Raji (cell line): ENCODE data around the gene HDAC10.

Experiments
- POLR2A ChIP-seq: IDR thresholded peaks from 2 replicates; pipeline ENCODE4 v1.6.1; 2011; ENCODE audit warnings: low read depth, low read length, control low read depth; ENCODE audit not compliant: insufficient read depth

HDAC10 gene

DNA sequence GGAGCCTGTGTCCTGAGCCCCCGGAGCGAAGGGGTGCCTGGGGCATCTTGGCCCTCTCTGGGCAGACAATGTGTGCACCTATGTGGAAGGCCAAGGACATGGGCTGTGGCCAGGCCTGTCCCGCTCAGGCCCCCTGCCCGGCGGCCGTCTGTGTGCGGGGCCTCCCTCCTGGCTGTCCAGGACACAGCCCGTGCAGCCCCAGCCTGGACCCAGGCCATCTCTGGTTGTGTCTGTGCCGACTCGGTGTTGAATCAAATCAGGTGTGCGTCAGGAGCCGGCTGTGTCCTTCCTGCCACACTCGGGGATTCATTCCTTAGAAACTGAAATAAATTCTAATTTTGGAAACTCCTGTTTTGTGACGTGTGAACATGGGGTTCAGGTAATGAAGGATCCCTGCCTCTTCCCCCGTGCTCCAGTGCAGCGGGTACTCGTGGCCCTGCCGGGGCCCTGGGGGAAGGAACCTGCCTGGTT is 51.8 kb downstream of the HDAC10 start:
- no peak for TF ChIP-seq POLR2A

DNA sequence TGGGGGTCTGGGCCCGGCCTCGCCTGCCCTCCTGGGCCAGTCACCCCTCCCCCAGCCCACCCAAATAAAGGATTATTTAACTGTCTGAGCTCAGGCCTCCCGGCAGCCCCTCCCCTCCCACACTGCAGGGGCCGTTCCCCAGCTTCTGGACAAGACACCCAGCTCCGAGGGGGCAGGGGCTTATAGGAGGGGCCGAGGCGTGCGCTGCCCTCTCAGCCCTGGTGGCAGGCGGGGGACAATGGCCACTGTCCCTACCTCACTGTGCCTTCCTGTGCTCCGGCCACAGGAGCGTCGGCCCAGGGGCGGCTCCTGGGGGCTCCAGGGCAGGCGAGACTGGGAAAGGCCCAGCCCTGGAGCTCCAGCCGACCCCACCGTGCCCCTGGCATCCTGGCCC is 52.4 kb downstream of the HDAC10 start:
- no peak for TF ChIP-seq POLR2A

DNA sequence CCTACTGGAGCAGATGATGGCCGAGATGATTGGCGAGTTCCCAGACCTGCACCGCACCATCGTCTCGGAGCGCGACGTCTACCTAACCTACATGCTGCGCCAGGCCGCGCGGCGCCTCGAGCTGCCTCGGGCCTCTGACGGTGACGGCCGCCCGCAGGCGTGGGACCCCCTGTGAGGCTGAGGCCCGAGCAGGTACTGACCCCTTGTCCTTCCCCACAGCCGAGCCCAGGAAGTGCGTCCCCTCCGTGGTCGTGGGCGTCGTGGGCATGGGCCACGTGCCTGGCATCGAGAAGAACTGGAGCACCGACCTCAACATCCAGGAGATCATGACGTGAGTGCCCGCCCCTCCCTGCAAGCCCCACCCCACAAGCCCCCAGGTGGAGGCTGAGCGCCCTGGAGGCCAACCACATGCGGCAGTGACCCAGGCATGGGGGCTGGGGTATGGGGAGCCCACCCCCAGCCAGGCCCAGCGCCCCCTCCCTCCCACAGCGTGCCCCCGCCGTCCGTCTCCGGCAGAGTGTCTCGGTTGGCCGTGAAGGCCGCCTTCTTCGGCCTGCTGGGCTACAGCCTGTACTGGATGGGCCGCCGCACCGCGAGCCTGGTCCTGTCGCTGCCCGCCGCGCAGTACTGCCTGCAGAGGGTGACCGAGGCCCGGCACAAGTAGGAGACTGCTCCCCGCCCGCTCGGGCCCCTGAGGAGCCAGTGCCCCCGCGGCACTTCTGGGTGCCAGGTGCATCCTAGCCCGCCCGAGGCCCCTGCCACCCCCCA is 53.0 kb downstream of the HDAC10 start:
- TF ChIP-seq POLR2A, result no peak

DNA sequence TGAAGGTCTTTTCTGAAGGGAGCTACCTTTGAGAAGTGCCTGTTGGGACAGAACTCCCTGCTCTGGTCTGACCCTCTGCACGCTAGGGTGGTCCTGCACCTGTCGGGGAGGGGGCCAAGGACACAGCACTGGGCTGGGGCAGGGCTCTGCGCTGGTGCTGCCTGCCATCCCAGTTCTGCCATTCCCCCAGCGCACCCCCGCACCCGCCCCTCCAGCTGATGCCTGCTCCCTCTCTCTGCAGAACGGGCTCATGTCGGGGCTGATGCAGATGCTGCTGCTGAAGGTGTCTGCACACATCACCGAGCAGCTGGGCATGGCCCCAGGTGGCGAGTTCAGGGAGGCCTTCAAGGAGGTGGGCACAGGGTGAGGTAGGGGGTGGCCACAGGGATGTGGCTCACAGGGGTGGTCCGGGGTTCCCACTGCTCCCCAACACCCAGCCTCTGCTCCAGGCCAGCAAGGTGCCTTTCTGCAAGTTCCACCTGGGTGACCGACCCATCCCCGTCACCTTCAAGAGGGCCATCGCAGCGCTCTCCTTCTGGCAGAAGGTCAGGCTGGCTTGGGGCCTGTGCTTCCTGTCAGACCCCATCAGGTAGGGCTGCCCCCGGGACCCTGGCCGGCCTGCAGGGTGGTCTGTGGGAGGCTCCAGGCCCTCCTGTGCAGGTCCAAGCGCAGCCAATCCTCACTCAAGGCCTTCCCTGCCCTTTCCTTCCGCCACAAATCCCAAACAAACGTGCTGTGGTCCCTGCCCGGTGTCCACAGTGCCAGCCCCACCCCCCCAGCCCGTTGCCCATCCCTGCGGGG is 53.9 kb downstream of the HDAC10 start:
- no peak for TF ChIP-seq POLR2A

DNA sequence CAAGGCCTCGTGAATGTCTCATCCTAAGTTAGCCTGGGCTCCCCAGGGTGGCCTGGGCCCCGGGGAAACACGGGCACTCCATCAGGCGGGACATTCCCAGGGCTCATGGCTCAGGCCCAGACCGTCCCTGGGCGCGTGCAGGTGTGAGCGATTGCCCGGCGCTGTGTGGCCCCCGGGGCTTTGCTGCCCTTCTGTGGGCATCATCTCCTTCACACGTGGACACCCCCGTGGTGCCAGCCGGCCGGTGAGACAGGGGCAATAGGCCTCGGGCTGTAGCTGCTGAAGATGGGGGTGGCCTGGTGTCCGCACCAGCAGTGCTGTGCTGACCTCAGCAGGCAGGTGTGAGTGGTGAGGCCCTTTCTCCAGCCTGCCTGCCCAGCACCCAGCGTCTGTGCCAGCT is 54.8 kb downstream of the HDAC10 start:
- TF ChIP-seq POLR2A, result no peak
